IPS-15b (cell line): ENCODE measurements around the gene TMEM232.

Experiments used
- H3K27me3 ChIP-seq: one replicate; pipeline ENCODE4 v1.6.1; 2013; ENCODE audit warnings: low read length; ENCODE audit not compliant: control insufficient read depth, insufficient read depth
- H3K36me3 ChIP-seq: one replicate; pipeline ENCODE4 v1.6.1; 2013; ENCODE audit warnings: low read length; ENCODE audit not compliant: control insufficient read depth, insufficient read depth
- H3K4me1 ChIP-seq: one replicate; pipeline ENCODE4 v1.6.1; 2013; ENCODE audit warnings: mild to moderate bottlenecking, low read length; ENCODE audit not compliant: control insufficient read depth, insufficient read depth
- H3K4me3 ChIP-seq: one replicate; pipeline ENCODE4 v1.5.1; 2013; ENCODE audit warnings: low read depth, low read length
- H3K9ac ChIP-seq: one replicate; pipeline ENCODE4 v1.6.1; 2013; ENCODE audit warnings: low read depth, mild to moderate bottlenecking, low read length
- H3K9me3 ChIP-seq: one replicate; pipeline ENCODE4 v1.6.1; 2013; ENCODE audit warnings: mild to moderate bottlenecking, low read length; ENCODE audit not compliant: control insufficient read depth, insufficient read depth

Gene TMEM232

DNA sequence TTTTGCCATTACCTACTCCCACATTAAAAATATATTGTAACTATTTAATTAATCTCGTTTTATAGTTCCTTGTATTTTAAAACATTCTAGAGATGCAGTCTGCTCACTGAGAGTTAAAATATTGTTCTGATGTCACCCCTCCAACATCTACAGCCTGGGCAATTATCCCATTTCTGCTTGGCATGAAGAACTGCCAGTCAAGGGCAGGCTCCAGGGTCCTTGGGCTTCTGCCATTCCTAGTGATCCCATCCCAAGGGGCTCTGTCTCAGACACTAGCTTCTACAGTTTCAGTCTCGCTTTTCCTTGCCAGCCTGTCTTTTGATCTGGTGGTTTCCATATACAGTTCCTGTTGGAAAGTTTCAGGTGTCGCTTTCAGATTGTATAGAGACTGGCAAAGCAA is 287.2 kb downstream of the TMEM232 start:
- no peaks in the 10 kb centered on the region for H3K9me3 ChIP-seq
- H3K27me3 ChIP-seq, result no peaks in the 10 kb centered on the region
- H3K4me1 ChIP-seq, result no peaks in the 10 kb centered on the region
- no peaks in the 10 kb centered on the region for H3K36me3 ChIP-seq
- no peak overlapping the region for H3K4me3 ChIP-seq
- no peak overlapping the region for H3K9ac ChIP-seq

DNA sequence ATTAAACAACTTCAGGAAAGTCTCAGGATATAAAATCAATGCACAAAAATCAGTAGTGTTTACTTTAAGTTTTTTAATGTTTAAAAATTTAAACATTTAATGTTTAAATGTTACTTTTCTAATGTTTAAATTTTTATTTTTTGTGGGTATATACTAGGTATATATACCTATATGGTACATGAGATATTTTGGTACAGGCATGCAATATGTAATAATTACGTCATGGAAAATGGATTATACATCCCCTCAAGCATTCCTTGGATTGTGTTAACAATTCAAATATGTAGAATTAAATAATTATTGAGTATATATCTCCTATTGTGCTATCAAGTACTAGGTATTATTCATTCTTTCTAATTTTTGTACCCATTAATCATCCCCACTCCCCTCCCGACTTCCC is 291.3 kb downstream of the TMEM232 start:
- Histone ChIP-seq H3K4me1 (no peaks in the 10 kb centered on the region), H3K4me3 (no peak overlapping the region), H3K27me3 (no peaks in the 10 kb centered on the region), H3K9ac (no peak overlapping the region), H3K36me3 (no peaks in the 10 kb centered on the region), H3K9me3 (no peaks in the 10 kb centered on the region)

DNA sequence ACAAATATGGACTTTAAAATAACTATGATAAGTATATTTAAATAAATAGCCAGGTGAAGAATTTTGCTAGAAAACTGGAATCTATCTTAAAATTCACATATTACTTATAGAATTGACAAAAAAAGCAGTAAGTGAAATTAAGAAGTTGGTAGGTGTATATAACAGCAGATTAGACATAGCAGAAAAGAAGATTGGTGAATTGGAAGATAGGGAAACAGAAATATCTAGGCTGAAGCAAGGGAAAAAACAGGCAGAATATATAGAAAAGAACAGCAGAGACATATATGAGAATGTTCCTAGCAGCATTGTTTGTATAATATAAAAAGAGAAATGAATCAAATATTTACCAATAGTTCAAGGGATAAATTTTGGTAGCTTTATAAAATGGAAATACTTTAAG is 294.9 kb downstream of the TMEM232 start:
- H3K4me3 ChIP-seq, result no peak overlapping the region
- H3K36me3 ChIP-seq, result no peaks in the 10 kb centered on the region
- H3K9ac ChIP-seq, result no peak overlapping the region
- H3K9me3 ChIP-seq, result no peaks in the 10 kb centered on the region
- no peaks in the 10 kb centered on the region for H3K4me1 ChIP-seq
- H3K27me3 ChIP-seq, result no peaks in the 10 kb centered on the region

DNA sequence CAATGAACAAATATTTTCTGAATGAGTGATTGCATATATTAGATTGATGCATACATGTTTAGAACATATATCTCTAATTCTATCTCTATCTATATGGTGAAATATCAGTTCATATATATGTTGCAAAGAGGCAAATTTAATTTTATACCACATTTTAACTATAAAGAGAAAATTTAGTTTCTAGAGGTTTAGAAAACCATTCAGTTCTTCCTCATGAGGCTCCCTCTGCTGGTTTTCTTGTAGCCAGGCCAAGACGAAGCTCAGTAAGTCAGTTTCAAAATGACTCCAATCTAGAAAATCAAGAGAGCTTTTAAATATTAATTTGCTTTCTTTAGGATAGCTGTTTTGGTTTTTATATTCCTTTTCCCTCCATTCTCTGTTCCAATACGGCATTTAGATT is 312.1 kb downstream of the TMEM232 start:
- Histone ChIP-seq H3K27me3 (no peaks in the 10 kb centered on the region), H3K9ac (no peak overlapping the region), H3K36me3 (no peaks in the 10 kb centered on the region), H3K9me3 (no peaks in the 10 kb centered on the region), H3K4me1 (no peaks in the 10 kb centered on the region), H3K4me3 (no peak overlapping the region)

DNA sequence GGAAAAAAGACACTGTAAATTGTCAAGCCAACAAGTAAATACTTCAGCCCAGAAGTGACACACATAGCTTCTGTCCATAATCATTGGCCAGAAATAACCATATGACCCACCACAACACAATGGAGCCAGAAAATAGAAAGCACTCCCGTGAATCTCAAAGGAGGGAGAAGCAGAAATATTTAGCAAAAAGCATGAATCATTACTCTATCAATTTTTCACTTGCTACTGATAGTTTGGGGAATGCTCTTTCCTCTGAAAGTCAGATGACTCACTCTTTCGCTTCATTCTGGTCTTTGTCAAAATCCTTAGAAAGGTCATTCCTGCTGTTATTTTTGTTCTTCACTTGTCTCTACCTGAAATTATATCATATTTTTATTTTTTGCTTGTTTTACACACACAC is 312.6 kb downstream of the TMEM232 start:
- no peaks in the 10 kb centered on the region for H3K9me3 ChIP-seq
- no peak overlapping the region for H3K9ac ChIP-seq
- no peaks in the 10 kb centered on the region for H3K27me3 ChIP-seq
- H3K4me3 ChIP-seq, result no peak overlapping the region
- no peaks in the 10 kb centered on the region for H3K36me3 ChIP-seq
- no peaks in the 10 kb centered on the region for H3K4me1 ChIP-seq

DNA sequence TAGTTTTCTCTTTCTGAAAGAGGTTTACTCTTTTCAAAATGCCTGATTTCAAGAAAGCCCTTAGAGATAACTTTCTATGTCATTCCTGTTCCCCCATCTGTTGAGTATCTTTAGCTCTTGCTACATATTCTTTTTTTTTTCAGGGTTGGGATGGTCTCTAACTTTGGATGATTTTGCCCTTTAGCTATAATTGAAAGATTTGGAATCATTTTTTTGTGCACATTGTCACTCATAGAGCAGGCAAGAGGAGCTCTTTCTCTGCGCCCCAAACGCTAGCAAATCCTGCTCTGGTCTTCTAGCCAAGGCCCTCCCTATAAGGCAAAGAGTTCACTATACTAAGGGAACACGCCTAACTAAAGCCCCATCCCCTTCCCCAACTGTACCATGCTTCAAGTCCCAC is 316.9 kb downstream of the TMEM232 start:
- H3K36me3 ChIP-seq, result no peaks in the 10 kb centered on the region
- H3K9me3 ChIP-seq, result no peaks in the 10 kb centered on the region
- H3K27me3 ChIP-seq, result no peaks in the 10 kb centered on the region
- no peak overlapping the region for H3K4me3 ChIP-seq
- no peak overlapping the region for H3K9ac ChIP-seq
- no peaks in the 10 kb centered on the region for H3K4me1 ChIP-seq

DNA sequence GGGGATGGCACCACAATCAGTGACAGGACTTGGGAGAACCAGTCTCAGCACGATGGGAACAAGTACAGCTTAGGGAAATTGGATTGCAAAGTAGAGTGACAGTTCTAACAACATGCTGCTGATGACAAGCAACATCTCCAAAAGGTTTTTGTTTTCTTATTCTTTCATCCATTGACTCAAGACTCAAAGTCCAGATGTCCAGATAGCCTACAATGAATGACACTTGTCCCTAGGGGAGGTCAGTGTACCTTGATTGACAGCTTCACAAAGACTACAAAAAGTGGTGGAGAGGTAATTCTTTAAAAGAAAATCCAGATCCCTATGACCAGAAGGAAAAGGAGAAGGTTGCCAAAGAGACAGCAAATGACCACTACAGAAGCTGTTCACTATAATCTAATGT is 323.9 kb downstream of the TMEM232 start:
- Histone ChIP-seq H3K36me3 (no peaks in the 10 kb centered on the region), H3K9ac (no peak overlapping the region), H3K27me3 (no peaks in the 10 kb centered on the region), H3K9me3 (no peaks in the 10 kb centered on the region), H3K4me3 (no peak overlapping the region), H3K4me1 (no peaks in the 10 kb centered on the region)

DNA sequence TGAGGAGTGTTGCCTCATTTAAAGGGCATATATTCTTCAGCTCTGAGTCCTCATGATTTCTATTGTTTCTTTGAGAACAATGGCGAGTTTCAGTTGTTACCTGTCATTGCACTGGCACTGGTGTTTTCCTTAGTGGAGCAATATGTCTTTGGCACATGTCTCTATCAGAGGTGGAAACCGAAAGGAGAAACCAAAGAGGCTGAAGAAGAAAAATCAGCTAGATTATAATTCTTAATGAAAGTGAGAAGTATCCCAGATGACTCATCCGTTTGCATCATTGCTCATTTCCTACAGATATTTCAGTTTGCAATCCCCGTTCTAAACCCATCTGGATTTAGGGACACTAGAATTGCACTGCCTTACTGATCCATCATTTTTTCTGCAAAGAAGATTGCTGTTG is 324.6 kb downstream of the TMEM232 start:
- Histone ChIP-seq H3K36me3 (no peaks in the 10 kb centered on the region), H3K9ac (no peak overlapping the region), H3K9me3 (no peaks in the 10 kb centered on the region), H3K4me1 (no peaks in the 10 kb centered on the region), H3K4me3 (no peak overlapping the region), H3K27me3 (no peaks in the 10 kb centered on the region)

DNA sequence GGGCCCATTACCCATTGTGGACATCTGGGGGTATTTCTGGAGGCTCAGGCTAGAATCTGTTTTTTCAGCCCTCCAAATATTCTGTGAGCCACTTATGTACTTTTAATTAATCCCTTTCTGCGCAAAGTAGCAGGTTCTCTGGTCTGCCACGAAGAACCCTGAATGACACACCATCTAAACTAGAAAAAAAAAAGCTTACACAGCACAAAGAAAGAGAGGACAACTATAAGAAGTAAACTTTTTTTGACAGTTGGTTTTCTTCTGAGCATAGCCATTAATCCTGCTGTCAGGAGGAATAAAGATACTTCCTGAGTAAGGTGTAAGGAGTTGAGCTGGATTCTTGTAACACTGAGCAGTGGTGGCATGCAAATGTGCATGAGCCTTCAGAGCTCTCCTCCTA is 327.5 kb downstream of the TMEM232 start:
- no peaks in the 10 kb centered on the region for H3K27me3 ChIP-seq
- H3K9me3 ChIP-seq, result no peaks in the 10 kb centered on the region
- no peaks in the 10 kb centered on the region for H3K36me3 ChIP-seq
- no peak overlapping the region for H3K9ac ChIP-seq
- H3K4me1 ChIP-seq, result no peaks in the 10 kb centered on the region
- H3K4me3 ChIP-seq, result no peak overlapping the region

DNA sequence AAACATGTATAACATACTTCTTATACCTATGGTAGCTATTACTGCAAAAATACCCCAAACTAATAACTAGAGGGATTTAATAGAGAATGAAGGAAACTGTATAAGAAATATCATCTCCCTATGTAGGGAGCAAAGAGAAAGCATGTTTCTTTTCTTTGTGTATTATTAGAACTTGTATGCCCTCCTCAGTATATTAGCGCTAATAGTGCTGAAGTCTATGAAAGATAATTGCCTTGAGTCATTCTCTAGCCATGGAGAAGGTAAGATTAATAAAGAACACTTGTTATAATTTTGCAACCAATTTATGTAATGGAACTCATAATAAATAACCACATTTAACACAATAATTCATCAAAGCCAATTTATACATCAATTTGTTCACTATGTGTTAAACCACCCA is 329.2 kb downstream of the TMEM232 start:
- Histone ChIP-seq H3K27me3 (no peaks in the 10 kb centered on the region), H3K9me3 (no peaks in the 10 kb centered on the region), H3K36me3 (no peaks in the 10 kb centered on the region), H3K9ac (no peak overlapping the region), H3K4me3 (no peak overlapping the region), H3K4me1 (no peaks in the 10 kb centered on the region)

DNA sequence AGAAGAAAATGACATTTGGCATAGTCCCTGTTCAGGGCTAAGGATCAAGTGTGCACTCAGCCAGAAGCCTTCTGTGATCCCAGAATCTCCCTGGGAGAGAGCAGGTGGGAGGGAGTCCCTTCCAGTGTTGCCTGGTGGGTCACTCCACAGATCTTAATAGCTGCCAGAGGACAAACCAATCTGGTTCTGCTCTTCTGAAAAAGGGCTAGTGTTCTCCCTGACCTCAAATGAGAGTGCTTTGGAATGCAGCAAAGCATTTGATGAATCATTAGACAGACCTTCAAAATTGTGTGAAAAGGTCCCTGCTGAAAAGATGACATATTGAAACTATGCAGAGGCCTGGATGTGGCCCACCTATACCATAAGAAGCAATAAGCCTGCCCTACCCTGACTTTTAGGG is 339.7 kb downstream of the TMEM232 start:
- Histone ChIP-seq H3K4me3 (no peak overlapping the region), H3K9ac (no peak overlapping the region)

DNA sequence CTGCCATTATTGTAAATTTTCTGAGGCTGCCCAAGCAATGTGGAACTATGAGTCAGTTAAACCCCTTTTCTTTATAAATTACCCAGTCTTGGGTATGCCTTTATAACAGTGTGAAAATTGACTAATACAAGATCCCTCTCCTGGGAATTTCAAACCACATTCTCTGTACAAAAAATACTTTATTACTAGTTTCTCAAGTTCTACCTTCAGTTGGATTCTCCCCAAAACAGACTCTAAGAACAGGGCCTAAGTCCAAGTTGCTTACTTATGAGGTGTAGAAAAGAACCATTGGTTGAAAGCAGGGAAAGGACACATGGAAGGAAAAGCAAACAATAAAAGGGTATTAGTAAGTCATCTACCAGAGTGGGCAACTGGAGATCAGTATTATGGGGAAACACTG is 343.2 kb downstream of the TMEM232 start:
- Histone ChIP-seq H3K9me3 (no peaks in the 10 kb centered on the region), H3K27me3 (no peaks in the 10 kb centered on the region), H3K9ac (no peak overlapping the region), H3K36me3 (no peaks in the 10 kb centered on the region), H3K4me1 (no peaks in the 10 kb centered on the region), H3K4me3 (no peak overlapping the region)

More for the DNA sequence above, 339.7 kb downstream of the TMEM232 start:
- Histone ChIP-seq H3K9me3 (no peaks in the 10 kb centered on the region), H3K4me1 (no peaks in the 10 kb centered on the region), H3K27me3 (no peaks in the 10 kb centered on the region), H3K36me3 (no peaks in the 10 kb centered on the region)

DNA sequence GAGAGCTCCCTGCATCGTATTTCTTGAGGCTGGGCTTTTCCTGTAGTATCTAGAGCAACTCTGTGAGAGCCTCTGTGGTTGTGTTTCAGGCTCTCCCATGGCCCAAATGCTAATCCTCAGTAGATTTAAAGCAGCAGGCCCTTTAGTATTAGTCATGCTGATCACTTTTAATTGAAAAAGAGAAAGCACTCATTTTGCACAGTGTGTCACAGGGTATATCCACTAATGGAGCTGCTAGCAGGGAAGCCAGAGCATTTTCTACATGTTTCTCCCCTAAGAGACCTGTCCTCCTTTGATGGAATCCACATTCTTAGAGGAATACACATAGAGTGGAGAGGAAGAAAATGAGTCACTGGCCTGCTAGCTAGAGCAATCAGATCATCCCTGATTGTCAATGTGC is 348.5 kb downstream of the TMEM232 start:
- no peaks in the 10 kb centered on the region for H3K4me1 ChIP-seq
- H3K36me3 ChIP-seq, result no peaks in the 10 kb centered on the region
- H3K27me3 ChIP-seq, result no peaks in the 10 kb centered on the region
- H3K9me3 ChIP-seq, result no peaks in the 10 kb centered on the region
- no peak overlapping the region for H3K9ac ChIP-seq
- no peak overlapping the region for H3K4me3 ChIP-seq
